Neutrophil (primary cell): ENCODE measurements around the gene FAIM2.

Experiments used
- H3K27ac ChIP-seq: fragments of 200-600 bp; sonication (generic); 2 replicates; pipeline ENCODE4 v1.5.1; 2016; ENCODE audit warnings: mild to moderate bottlenecking, moderate library complexity
- H3K27me3 ChIP-seq: fragments of 200-600 bp; sonication (generic); 2 replicates; pipeline ENCODE4 v1.6.0; 2016; ENCODE audit warnings: mild to moderate bottlenecking
- H3K36me3 ChIP-seq: fragments of 200-600 bp; sonication (generic); 2 replicates; pipeline ENCODE4 v1.5.1; 2017
- H3K4me1 ChIP-seq, 2 experiments: fragments of 200-600 bp in 1 of 2; sonication (generic) in 1 of 2; 1 replicate in 1 of 2; 2 replicates in 1 of 2; pipeline versions ENCODE4 v1.5.1 to v1.6.1; 2013 to 2016; ENCODE audit warnings: low read depth in 1 of 2, low read length in 1 of 2, mild to moderate bottlenecking in 1 of 2, moderate library complexity in 1 of 2; ENCODE audit not compliant: control insufficient read depth in 1 of 2, insufficient read depth in 1 of 2
- H3K4me3 ChIP-seq, 2 experiments: fragments of 200-600 bp in 1 of 2; sonication (generic) in 1 of 2; 1 replicate in 1 of 2; 2 replicates in 1 of 2; pipeline ENCODE4 v1.5.1; 2013 to 2016; ENCODE audit warnings: low read depth in 1 of 2, low read length in 1 of 2, mild to moderate bottlenecking in 1 of 2, moderate library complexity in 1 of 2
- H3K9me3 ChIP-seq: fragments of 200-600 bp; sonication (generic); 2 replicates; pipeline ENCODE4 v1.5.1; 2016
- TF ChIP-seq, protein P1 (sequence below): fragments of 200-600 bp; sonication (generic); IDR thresholded peaks from 2 replicates; pipeline ENCODE4 v1.5.1; 2016; ENCODE audit warnings: antibody characterized with exemption

Gene FAIM2

DNA sequence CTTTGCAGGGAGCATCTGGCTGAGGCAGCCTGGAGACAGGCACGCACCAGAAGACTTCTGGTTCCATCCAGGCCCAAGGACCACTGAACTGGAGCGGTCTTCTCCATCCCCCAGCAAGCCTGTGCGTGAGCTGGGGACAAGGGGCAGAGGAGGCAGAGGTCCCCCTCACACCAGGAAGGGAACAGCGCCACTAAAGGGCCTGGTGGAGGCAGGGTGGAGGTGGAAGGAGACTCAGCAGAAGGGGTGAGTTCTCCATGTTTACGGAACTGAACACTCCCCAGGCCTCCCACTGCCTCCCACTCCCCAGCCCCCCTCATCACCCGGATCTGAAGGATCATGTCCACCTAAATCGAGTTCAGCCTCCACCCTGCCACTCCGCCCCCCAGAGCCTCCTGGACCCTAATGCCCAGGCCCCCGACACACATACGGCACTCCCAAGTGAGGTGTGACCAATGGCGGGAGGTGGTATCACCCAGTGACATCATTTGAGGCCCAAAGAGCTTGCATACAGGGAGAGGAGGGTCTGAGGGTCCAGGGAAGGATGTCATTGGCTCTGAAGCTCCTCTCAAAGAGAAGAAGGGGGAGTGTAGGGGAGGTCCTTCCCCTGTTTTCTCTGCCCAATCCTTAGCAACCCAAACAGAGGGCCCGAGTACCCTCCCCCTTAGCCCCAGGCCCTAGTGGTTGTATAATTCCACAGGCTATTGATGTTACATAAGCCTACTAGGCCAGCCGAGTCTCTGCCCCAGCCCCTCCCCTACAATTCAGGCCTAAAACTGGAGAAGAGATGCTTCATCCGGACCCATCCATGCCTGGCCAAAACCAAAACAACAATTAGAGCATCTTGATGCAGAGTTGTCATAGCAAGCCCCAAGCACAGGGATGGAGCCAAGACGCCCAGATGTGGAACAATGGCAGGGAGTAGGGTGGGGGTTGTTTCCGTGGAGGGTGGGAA lies 1.0 kb downstream of the FAIM2 start:
- H3K4me1 ChIP-seq = no peaks in the 10 kb centered on the region
- H3K4me3 ChIP-seq = no peak overlapping the region
- no peak overlapping the region for H3K27ac ChIP-seq
- TF ChIP-seq, protein P1, sequence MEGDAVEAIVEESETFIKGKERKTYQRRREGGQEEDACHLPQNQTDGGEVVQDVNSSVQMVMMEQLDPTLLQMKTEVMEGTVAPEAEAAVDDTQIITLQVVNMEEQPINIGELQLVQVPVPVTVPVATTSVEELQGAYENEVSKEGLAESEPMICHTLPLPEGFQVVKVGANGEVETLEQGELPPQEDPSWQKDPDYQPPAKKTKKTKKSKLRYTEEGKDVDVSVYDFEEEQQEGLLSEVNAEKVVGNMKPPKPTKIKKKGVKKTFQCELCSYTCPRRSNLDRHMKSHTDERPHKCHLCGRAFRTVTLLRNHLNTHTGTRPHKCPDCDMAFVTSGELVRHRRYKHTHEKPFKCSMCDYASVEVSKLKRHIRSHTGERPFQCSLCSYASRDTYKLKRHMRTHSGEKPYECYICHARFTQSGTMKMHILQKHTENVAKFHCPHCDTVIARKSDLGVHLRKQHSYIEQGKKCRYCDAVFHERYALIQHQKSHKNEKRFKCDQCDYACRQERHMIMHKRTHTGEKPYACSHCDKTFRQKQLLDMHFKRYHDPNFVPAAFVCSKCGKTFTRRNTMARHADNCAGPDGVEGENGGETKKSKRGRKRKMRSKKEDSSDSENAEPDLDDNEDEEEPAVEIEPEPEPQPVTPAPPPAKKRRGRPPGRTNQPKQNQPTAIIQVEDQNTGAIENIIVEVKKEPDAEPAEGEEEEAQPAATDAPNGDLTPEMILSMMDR = no peak
- peaks cover 88% of the 10 kb centered on the region for H3K27me3 ChIP-seq
- no peaks in the 10 kb centered on the region for H3K9me3 ChIP-seq
- no peaks in the 10 kb centered on the region for H3K36me3 ChIP-seq

DNA sequence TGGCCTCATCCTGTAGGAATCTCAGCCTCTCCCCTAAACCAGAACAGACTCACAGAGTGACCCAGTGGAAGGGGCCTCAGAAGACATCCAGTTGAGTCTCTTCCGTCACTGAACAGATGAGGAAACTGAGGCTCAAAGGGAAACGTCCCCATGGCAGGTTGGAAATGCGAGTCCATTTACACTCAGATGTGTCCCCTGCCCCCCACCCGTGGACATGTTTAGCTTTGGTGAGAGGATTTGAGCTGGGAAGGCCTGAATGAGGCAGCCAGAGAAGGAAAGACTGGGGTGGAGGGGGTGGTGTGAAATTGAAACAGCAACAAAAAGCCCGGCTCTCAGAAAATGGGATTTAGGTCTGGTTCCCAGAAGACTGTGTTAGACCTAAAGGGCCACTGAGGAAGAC lies 1.7 kb downstream of the FAIM2 start:
- H3K9me3 ChIP-seq = no peaks in the 10 kb centered on the region
- TF ChIP-seq, protein P1 = no peak
- H3K4me3 ChIP-seq = no peak overlapping the region
- no peaks in the 10 kb centered on the region for H3K36me3 ChIP-seq
- no peaks in the 10 kb centered on the region for H3K4me1 ChIP-seq
- H3K27ac ChIP-seq = no peak overlapping the region
- peaks cover 88% of the 10 kb centered on the region for H3K27me3 ChIP-seq

DNA sequence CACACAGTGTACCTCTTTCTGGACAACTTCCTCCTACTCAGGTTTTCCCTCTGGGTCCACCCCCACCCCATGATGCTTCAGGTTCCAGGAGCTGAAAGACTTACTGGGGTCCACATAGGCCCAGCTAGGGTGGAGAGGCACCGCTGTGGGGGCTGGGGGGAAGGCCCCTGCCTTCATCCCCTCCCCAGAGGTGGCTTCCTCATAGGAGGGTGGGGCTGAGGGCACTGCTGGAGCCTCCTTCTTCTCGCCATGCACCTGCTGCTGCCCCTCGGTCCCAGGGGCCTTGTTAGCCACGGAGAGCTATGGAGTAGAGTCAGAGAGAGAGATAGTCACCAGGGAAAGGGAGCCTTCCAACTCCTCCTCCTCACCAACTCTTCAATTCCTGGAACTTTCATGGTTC lies 2.7 kb downstream of the FAIM2 start:
- no peaks in the 10 kb centered on the region for H3K36me3 ChIP-seq
- H3K4me1 ChIP-seq = no peaks in the 10 kb centered on the region
- no peak overlapping the region for H3K4me3 ChIP-seq
- H3K9me3 ChIP-seq = no peaks in the 10 kb centered on the region
- TF ChIP-seq, protein P1 = no peak
- no peak overlapping the region for H3K27ac ChIP-seq
- peaks cover 79% of the 10 kb centered on the region for H3K27me3 ChIP-seq

DNA sequence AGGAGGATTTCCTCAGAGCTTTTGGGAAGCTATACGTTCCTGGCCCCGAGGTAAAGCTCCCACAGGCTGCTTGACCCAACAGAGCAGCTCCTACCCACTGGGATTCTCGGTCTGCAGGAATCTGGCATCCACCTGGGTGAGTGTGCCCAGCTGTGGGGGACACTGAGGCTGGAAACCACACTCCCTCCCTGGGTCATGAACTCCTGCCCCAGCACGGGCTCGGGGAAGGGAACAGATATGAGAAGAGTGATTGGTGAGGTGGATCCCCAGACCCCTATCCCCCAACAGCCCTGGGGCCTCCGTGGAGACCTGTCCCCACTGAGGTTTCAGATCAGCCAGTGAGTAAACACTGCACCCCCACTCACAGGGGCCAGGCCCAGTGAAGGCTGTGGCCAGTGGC lies 3.3 kb downstream of the FAIM2 start:
- H3K9me3 ChIP-seq = no peaks in the 10 kb centered on the region
- H3K36me3 ChIP-seq = no peaks in the 10 kb centered on the region
- no peaks in the 10 kb centered on the region for H3K4me1 ChIP-seq
- no peak overlapping the region for H3K4me3 ChIP-seq
- TF ChIP-seq, protein P1 = no peak
- H3K27ac ChIP-seq = no peak overlapping the region
- H3K27me3 ChIP-seq = peaks cover 72% of the 10 kb centered on the region

DNA sequence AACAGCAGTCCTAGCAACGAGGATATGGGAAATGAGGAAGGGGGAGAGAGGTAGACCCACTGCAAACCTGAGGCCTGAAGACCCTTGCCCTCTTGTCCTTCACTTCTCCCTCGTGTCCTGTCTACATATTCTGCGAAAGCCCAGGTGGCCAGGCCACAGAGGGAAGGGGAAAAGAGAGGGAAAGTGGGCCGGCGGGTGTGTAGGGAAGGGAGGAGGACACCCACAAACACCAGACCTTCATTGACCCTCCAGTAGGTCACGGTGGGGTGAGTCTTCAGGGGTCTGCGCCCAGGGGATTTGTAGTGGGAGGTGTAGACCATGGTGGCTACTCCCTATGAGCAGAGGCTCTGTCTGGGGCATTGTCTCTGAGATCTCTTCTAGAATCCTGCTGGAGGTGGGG lies 3.8 kb downstream of the FAIM2 start:
- Histone ChIP-seq H3K36me3 (no peaks in the 10 kb centered on the region), H3K4me3 (no peak overlapping the region), H3K9me3 (no peaks in the 10 kb centered on the region), H3K27ac (no peak overlapping the region), H3K4me1 (no peaks in the 10 kb centered on the region), H3K27me3 (peaks cover 68% of the 10 kb centered on the region)
- TF ChIP-seq, protein P1 = no peak
